ENCODE measurements around the gene SMIM30.

DNA sequence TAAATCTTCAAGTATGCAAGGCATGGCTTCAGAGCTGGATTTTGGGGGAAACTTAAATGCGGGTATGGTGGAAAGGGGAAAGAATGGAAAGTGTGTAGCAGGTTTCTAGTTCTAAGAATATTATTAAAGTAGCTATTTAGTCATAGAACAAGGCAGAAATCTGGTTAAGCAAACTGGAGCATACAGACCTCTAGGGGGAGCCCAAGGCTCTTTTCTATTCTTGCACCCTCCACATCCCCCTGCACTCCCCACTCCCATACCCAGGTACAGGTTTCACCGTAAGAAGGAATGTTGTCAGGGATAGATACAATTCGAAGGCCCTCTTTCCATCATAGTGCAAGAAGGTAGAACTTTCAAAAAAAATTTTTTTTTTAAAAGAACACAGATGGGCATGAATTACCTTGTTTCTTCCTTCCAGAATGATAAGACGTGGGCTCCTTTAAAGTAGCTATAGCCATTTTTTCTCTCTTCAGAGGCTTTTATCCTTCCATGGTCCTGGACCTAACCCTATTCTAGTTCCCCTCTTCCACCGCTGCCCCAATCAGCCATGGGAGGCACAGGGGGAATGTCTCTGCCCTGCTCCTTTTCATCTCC is 41.5 kb upstream of the SMIM30 start:
- TF ChIP-seq, protein P1, sequence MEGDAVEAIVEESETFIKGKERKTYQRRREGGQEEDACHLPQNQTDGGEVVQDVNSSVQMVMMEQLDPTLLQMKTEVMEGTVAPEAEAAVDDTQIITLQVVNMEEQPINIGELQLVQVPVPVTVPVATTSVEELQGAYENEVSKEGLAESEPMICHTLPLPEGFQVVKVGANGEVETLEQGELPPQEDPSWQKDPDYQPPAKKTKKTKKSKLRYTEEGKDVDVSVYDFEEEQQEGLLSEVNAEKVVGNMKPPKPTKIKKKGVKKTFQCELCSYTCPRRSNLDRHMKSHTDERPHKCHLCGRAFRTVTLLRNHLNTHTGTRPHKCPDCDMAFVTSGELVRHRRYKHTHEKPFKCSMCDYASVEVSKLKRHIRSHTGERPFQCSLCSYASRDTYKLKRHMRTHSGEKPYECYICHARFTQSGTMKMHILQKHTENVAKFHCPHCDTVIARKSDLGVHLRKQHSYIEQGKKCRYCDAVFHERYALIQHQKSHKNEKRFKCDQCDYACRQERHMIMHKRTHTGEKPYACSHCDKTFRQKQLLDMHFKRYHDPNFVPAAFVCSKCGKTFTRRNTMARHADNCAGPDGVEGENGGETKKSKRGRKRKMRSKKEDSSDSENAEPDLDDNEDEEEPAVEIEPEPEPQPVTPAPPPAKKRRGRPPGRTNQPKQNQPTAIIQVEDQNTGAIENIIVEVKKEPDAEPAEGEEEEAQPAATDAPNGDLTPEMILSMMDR (IDR thresholded peaks at IDR 0.05; ENCODE audit: insufficient read depth, low read depth, low read length) = peak; percentile 64
- TF ChIP-seq EZH2 (IDR thresholded peaks at IDR 0.05; ENCODE audit: insufficient read depth, low read length) = no peak

Data from astrocyte (in vitro differentiated cells and primary cell).